Mesothelial cell of epicardium (in vitro differentiated cells): Measurements from ENCODE around the gene NRDC. TPM values are rescaled to one million over a fixed set of nuclear protein-coding genes. Genes with fewer than 3 reads are reported as not detected.

Source experiments
- DNase-seq, 2 experiments: peaks; one replicate each; pipeline ENCODE4 v3.0.0; 2021; ENCODE audit warnings: low spot score in 2 of 2; ENCODE audit not compliant: unreplicated experiment in 2 of 2
- H3K27ac Mint-ChIP-seq: 2 replicates; pipeline ENCODE4 v1.8.0; 2021; ENCODE audit warnings: mixed read lengths
- H3K27me3 Mint-ChIP-seq: 2 replicates; pipeline ENCODE4 v1.8.0; 2021; ENCODE audit warnings: low read depth, mixed read lengths
- H3K36me3 Mint-ChIP-seq: 2 replicates; pipeline ENCODE4 v1.8.0; 2021; ENCODE audit warnings: mixed read lengths
- H3K4me1 Mint-ChIP-seq: 2 replicates; pipeline ENCODE4 v1.8.0; 2021; ENCODE audit warnings: mixed read lengths
- H3K4me3 Mint-ChIP-seq: 2 replicates; pipeline ENCODE4 v1.8.0; 2021; ENCODE audit warnings: mild to moderate bottlenecking, moderate library complexity, mixed read lengths
- H3K9me3 Mint-ChIP-seq: 2 replicates; pipeline ENCODE4 v1.8.0; 2021; ENCODE audit warnings: mixed read lengths
- total RNA-seq: library from RNA; stranded (reverse); gene quantifications from 3 replicates; pipeline ENCODE4 v1.2.1, GENCODE V29; 2021
- TF ChIP-seq, protein P1 (sequence below): fragments of 200-600 bp; sonication (generic); IDR thresholded peaks from one replicate; pipeline ENCODE4 v1.5.0; 2021; ENCODE audit warnings: antibody characterized with exemption; ENCODE audit not compliant: unreplicated experiment

Gene NRDC
- total RNA-seq, 1 donor from 2014 or later: 132 TPM

DNA sequence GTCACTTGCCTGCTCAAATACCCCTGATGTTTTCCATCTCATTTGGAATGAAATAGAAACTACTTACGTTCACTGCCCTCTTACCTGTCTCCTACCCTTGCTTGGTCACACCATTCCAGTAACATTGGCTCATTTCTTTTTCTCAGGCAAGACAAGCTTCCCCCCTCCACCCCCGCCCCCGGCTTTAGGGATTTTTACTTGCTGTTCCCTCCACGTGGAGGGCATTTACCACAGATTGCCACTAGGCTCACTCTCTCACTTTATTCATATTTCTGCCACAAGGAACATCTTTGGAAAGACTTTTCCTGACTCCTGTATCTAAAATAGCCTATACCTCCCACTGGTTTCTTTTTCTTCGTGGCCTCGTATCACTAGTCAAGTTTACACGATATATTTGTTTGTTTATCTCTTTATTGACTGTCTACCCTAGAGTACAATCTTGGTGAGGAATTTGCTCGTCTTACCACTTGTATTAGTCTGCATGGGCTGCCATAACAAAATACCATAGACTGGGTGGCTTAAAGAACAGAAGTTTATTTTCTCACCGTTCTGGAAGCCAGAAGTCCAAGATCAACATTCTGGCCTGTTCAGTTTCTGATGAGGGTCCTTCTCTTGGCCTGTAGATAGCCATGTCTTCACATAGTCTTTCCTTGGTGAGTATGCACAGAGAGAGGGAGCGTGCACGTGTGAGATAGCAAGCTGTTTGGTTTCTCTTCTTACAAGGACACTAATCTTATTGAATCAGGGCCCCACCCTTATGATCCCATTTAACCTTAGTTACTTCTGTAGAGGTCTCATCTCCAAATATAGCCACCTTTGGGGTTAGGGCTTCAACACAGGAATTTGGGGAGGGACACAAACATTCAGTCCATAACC lies 126.2 kb downstream of the NRDC start:
- no peak for DNase-seq
- Mint-ChIP-seq H3K36me3 (peaks cover 39% of the 10 kb centered on the region), H3K27me3 (no peaks in the 10 kb centered on the region), H3K9me3 (peaks cover 11% of the 10 kb centered on the region), H3K4me1 (peaks cover 14% of the 10 kb centered on the region), H3K4me3 (no peak overlapping the region), H3K27ac (no peak overlapping the region)
- TF ChIP-seq, protein P1, sequence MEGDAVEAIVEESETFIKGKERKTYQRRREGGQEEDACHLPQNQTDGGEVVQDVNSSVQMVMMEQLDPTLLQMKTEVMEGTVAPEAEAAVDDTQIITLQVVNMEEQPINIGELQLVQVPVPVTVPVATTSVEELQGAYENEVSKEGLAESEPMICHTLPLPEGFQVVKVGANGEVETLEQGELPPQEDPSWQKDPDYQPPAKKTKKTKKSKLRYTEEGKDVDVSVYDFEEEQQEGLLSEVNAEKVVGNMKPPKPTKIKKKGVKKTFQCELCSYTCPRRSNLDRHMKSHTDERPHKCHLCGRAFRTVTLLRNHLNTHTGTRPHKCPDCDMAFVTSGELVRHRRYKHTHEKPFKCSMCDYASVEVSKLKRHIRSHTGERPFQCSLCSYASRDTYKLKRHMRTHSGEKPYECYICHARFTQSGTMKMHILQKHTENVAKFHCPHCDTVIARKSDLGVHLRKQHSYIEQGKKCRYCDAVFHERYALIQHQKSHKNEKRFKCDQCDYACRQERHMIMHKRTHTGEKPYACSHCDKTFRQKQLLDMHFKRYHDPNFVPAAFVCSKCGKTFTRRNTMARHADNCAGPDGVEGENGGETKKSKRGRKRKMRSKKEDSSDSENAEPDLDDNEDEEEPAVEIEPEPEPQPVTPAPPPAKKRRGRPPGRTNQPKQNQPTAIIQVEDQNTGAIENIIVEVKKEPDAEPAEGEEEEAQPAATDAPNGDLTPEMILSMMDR: no peak

DNA sequence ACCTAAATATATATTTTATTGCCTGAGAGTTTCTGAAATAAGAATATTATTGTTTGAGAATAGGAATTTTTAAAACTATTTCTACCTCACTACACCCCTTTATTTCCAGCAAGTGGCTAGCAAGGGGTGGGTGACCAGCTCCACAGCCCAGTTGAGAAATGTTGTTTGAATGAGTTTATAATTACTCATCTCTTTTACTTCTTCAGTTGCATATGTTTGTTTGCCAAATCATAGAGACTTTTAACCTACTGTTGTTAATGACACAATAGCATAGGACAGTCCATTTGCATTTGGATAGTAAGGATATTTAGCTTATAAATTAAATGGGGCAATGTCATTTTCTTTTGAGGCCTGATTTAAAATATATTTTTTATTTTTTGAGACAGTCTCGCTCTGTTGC lies 127.8 kb downstream of the NRDC start:
- H3K4me1 Mint-ChIP-seq: peaks cover 10% of the 10 kb centered on the region
- H3K27ac Mint-ChIP-seq: no peak overlapping the region
- TF ChIP-seq, protein P1: no peak
- no peak for DNase-seq
- no peaks in the 10 kb centered on the region for H3K27me3 Mint-ChIP-seq
- H3K4me3 Mint-ChIP-seq: no peak overlapping the region
- peaks cover 42% of the 10 kb centered on the region for H3K36me3 Mint-ChIP-seq
- peaks cover 9% of the 10 kb centered on the region for H3K9me3 Mint-ChIP-seq

DNA sequence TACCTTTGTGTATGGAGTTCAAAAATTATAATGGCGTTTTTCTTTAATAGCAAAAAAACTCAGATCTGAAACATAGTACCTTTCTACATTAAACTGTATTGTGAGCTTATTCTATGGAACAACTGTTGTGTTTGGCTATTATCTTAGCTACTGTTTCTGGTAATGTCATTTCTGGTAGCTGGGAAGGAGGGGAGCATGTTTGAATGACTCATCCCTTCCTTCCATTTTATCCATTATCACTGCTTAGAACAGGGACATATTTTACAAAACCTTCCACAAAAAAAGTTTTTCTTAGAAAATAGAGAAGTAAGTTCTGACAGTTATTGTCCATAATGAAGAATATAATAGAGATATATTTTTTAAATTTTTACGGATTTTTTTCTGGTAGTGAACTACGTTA lies 128.3 kb downstream of the NRDC start:
- TF ChIP-seq, protein P1: no peak
- Mint-ChIP-seq H3K36me3 (peaks cover 37% of the 10 kb centered on the region), H3K4me1 (peaks cover 10% of the 10 kb centered on the region), H3K9me3 (peaks cover 5% of the 10 kb centered on the region), H3K27me3 (no peaks in the 10 kb centered on the region), H3K27ac (no peak overlapping the region), H3K4me3 (no peak overlapping the region)
- DNase-seq: no peak

DNA sequence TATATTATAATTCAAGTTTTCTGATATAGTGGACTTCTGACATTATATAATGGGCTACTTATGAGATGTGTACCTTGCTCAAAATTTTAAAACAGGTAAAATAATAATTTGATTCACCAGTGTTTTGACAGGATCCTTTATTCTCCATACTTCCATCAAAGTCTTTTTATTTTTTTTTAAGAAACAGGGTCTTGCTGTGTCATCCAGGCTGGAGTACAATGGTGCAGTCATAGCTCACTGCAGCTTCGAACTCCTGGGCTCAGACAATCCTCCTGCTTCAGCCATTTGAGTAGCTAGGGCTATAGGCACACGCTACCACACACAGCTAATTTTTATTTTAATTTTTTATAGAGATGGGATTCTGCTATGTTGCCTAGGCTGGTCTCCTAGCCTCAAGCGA lies 129.4 kb downstream of the NRDC start:
- Mint-ChIP-seq H3K9me3 (peaks cover 5% of the 10 kb centered on the region), H3K4me1 (peaks cover 14% of the 10 kb centered on the region), H3K27ac (no peak overlapping the region), H3K27me3 (no peaks in the 10 kb centered on the region), H3K36me3 (peaks cover 32% of the 10 kb centered on the region), H3K4me3 (no peak overlapping the region)
- DNase-seq: no peak
- TF ChIP-seq, protein P1: no peak

DNA sequence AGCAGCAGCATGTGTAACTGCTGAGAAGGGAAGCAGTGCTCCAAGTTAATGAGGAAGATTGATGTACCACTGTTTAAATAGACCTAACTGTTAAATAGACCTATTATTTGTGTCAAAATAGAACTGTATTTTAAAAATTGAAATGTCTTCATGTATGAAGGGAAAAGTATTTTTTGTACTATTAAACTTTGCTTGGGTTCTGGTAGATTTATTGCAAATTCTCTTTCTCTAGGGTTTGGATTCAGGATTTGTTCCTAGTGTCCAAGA lies 133.3 kb downstream of the NRDC start:
- Mint-ChIP-seq H3K36me3 (peaks cover 11% of the 10 kb centered on the region), H3K4me3 (no peak overlapping the region), H3K27ac (no peak overlapping the region), H3K9me3 (no peaks in the 10 kb centered on the region), H3K4me1 (peaks cover 22% of the 10 kb centered on the region), H3K27me3 (no peaks in the 10 kb centered on the region)
- TF ChIP-seq, protein P1: no peak
- DNase-seq: no peak
